A549 (cell line): ENCODE results near the gene ZIC1. TPM values are rescaled to one million over a fixed set of nuclear protein-coding genes. Genes with fewer than 3 reads are reported as not detected.

Experiments
- ATAC-seq, 2 experiments: fragments of 200-7000 bp in 1 of 2; fragments of >200 bp in 1 of 2; cut with Nextera tagmentation in 1 of 2; cut with Tn5 transposase in 1 of 2; 3 replicates each; pipeline versions ENCODE4 v1.8.0 to v1.9.1; 2018 to 2020; ENCODE audit warnings: mild to moderate bottlenecking in 1 of 2, moderate library complexity in 1 of 2
- CTCF ChIA-PET: fragments of 300-600 bp; sonication (Branson Sonifier 250); formaldehyde crosslinking; extraction: SDS; loops from one replicate; lab custom pipeline; 2021; ENCODE audit warnings: antibody characterized with exemption, inconsistent platforms; lab: Yijun Ruan, JAX
- POLR2A ChIA-PET: fragments of 350-600 bp; formaldehyde crosslinking; extraction: SDS; loops from one replicate; lab custom pipeline; 2021; ENCODE audit warnings: antibody characterized with exemption, inconsistent platforms; lab: Yijun Ruan, JAX
- DNase-seq, 2 experiments: peaks; one replicate each; pipeline versions ENCODE4 v3.0.0 to v3.0.0-alpha.2; 2011 to 2016; ENCODE audit warnings: low read depth in 1 of 2, low spot score in 1 of 2
- FAIRE-seq: peaks from 2 replicates; lab custom pipeline; 2011; peaks lifted over from hg19 to GRCh38; lab: Jason Lieb, UNC
- H3K27ac ChIP-seq, 2 experiments: fragments of >200 bp; sonication (Bioruptor Twin); formaldehyde crosslinking; 3 replicates each; pipeline ENCODE4 v1.5.1; 2016 to 2017
- H3K4me1 ChIP-seq: fragments of >200 bp; sonication (Bioruptor Twin); formaldehyde crosslinking; 3 replicates; pipeline ENCODE4 v1.6.1; 2016
- H3K4me2 ChIP-seq: fragments of >200 bp; sonication (Bioruptor Twin); formaldehyde crosslinking; 3 replicates; pipeline ENCODE4 v1.6.1; 2016
- H3K4me3 ChIP-seq: fragments of >200 bp; sonication (Bioruptor Twin); formaldehyde crosslinking; 3 replicates; pipeline ENCODE4 v1.5.1; 2016
- H3K9me3 ChIP-seq: fragments of >200 bp; sonication (Bioruptor Twin); formaldehyde crosslinking; 3 replicates; pipeline ENCODE4 v1.6.1; 2016
- BHLHE40 ChIP-seq: IDR thresholded peaks from 2 replicates; pipeline ENCODE4 v1.6.1; 2012; ENCODE audit warnings: low read depth, low read length, inconsistent platforms
- CBX2 ChIP-seq: fragments of 200-600 bp; sonication (generic); IDR thresholded peaks from 2 replicates; pipeline ENCODE4 v1.6.1; 2016; ENCODE audit warnings: low read depth, mild to moderate bottlenecking, borderline replicate concordance
- CEBPB ChIP-seq, 2 experiments: fragments of >200 bp in 1 of 2; sonication (Bioruptor Twin) in 1 of 2; formaldehyde crosslinking in 1 of 2; IDR thresholded peaks; 2 replicates each; pipeline ENCODE4 v1.6.1; 2012 to 2016
- CHD4 ChIP-seq: fragments of 200-600 bp; sonication (generic); IDR thresholded peaks from 2 replicates; pipeline ENCODE4 v1.6.1; 2016; ENCODE audit warnings: antibody characterized with exemption, mild to moderate bottlenecking, borderline replicate concordance
- EHMT2 ChIP-seq: fragments of 200-600 bp; sonication (generic); IDR thresholded peaks from 2 replicates; pipeline ENCODE4 v1.6.1; 2016; ENCODE audit warnings: antibody characterized with exemption, low read depth, mild to moderate bottlenecking, moderate library complexity
- ESRRA ChIP-seq: fragments of 150-350 bp; IDR thresholded peaks from 2 replicates; pipeline ENCODE4 v1.6.1; 2014; ENCODE audit warnings: mild to moderate bottlenecking, low read length, borderline replicate concordance
- FOSB ChIP-seq: fragments of 250-450 bp; sonication (Bioruptor Pico); IDR thresholded peaks from 2 replicates; pipeline ENCODE4 v1.5.0; 2020; ENCODE audit warnings: mild to moderate bottlenecking, moderate library complexity
- FOXS1 ChIP-seq: fragments of 250-450 bp; sonication (Bioruptor Pico); IDR thresholded peaks from 2 replicates; pipeline ENCODE4 v1.5.0; 2020; ENCODE audit warnings: mild to moderate bottlenecking, moderate library complexity
- HEYL ChIP-seq: fragments of 250-450 bp; sonication (Bioruptor Pico); IDR thresholded peaks from 2 replicates; pipeline ENCODE4 v1.8.0; 2021; ENCODE audit warnings: mild to moderate bottlenecking, moderate library complexity
- JUNB ChIP-seq: fragments of >200 bp; sonication (Bioruptor Twin); formaldehyde crosslinking; IDR thresholded peaks from 2 replicates; pipeline ENCODE4 v1.6.1; 2016
- MAZ ChIP-seq: fragments of 150-350 bp; IDR thresholded peaks from 2 replicates; pipeline ENCODE4 v1.6.1; 2014; ENCODE audit warnings: antibody characterized with exemption, low read depth, low read length, borderline replicate concordance
- PHF8 ChIP-seq: fragments of 200-600 bp; sonication (generic); IDR thresholded peaks from 2 replicates; pipeline ENCODE4 v1.6.1; 2016; ENCODE audit warnings: low read depth, mild to moderate bottlenecking, antibody characterized with exemption, moderate library complexity, borderline replicate concordance
- POLR2AphosphoS2 ChIP-seq: conservative IDR thresholded peaks from 2 replicates; pipeline ENCODE4 v1.6.1; 2012; ENCODE audit warnings: low read length, improper control_type of control experiment, inconsistent platforms
- RAD21 ChIP-seq, 2 experiments: fragments of >200 bp in 1 of 2; sonication (Bioruptor Twin) in 1 of 2; formaldehyde crosslinking in 1 of 2; IDR thresholded peaks in 1 of 2; conservative IDR thresholded peaks in 1 of 2; 2 replicates in 1 of 2; 3 replicates in 1 of 2; pipeline ENCODE4 v1.6.1; 2012 to 2018; ENCODE audit warnings: inconsistent platforms in 1 of 2
- RARB ChIP-seq: fragments of 250-450 bp; sonication (Bioruptor Pico); IDR thresholded peaks from 2 replicates; pipeline ENCODE4 v1.8.0; 2021; ENCODE audit warnings: mild to moderate bottlenecking, moderate library complexity
- RCOR1 ChIP-seq: fragments of 150-350 bp; IDR thresholded peaks from 2 replicates; pipeline ENCODE4 v1.6.1; 2014; ENCODE audit warnings: antibody characterized with exemption, low read length, low read depth
- RNF2 ChIP-seq: fragments of 200-600 bp; sonication (generic); IDR thresholded peaks from 2 replicates; pipeline ENCODE4 v1.6.1; 2016; ENCODE audit warnings: low read depth, mild to moderate bottlenecking, antibody characterized with exemption, moderate library complexity, borderline replicate concordance
- WGBS: methylation state at CpG from one replicate; pipeline ENCODE4 v1.1.6; 2017; ENCODE audit errors: missing lambda C conversion rate; 5-methylcytosine and 5-hydroxymethylcytosine counted together
- polyA plus RNA-seq, 4 experiments: library from polyadenylated mRNA; depleted of rRNA in 3 of 4; stranded (reverse); fragments of >200 nt; fragmentation: RNase III in 1 of 4; extraction: RNeasy Plus Mini Kit Qiagen cat#74134 plus additional on column Dnase treatment in 1 of 4; gene quantifications; 2 replicates in 3 of 4; 3 replicates in 1 of 4; pipeline ENCODE4 v1.2.3, GENCODE V29; 2011 to 2017
- TF ChIP-seq, protein P1 (sequence below): fragments of >200 bp; sonication (Bioruptor Twin); formaldehyde crosslinking; IDR thresholded peaks from 2 replicates; pipeline ENCODE4 v1.6.1; 2016
- TF ChIP-seq, protein P2 (sequence below): IDR thresholded peaks from 2 replicates; pipeline ENCODE4 v1.6.1; 2012
- TF ChIP-seq, protein P3 (sequence below): IDR thresholded peaks from 2 replicates; pipeline ENCODE4 v1.6.1; 2012
- TF ChIP-seq, protein P4 (sequence below): fragments of 200-600 bp; sonication (generic); IDR thresholded peaks from 2 replicates; pipeline ENCODE4 v1.6.1; 2016; ENCODE audit warnings: antibody characterized with exemption, mild to moderate bottlenecking, moderate library complexity
- TF ChIP-seq, protein P5 (sequence below): fragments of >200 bp; sonication (Bioruptor Twin); formaldehyde crosslinking; IDR thresholded peaks from 3 replicates; pipeline ENCODE4 v1.5.1; 2016

The ZIC1 gene
- polyA plus RNA-seq, 2 of the 4 experiments (the other 2 are of a cell fraction) = 0.01 TPM; not detected in 1

DNA sequence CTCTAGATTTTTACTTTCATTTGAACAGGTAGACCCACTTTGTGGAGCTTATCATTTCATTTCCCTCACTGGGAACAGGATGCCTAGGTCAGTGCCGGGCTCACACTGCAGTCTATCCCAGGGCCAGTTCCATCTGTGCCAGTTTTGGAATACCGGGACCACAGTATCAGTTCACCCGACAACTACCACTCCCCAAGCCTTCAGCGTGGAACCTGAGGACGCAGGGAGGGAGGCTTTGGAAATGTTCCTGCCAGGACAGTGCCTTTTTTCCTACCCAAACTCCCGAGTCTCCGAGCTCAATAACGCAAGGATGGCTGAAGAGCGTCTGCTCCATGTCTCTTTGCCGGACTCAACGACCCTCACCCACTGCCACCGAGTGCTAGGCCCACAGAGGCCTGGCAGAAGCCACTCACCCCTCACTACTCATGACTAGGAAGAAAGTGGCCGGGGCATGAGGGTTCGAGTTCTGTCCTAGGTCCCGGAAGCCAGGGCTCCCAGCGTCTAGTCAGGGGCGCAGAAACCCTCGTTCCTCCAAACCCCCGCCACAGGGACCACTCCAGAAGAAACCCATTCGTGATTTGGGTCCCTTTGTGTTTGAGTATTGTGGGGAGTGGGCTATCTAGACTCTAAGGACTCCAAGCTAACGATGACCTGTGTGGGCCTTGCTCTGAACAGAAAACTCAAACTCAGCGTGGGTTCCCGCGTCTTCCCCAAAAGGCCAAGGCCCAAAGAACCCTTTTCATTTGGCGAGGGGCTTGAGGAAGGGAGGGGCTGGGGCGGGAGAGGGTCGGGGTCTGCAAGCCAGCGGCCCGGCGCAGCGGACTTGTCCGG, 11.4 kb downstream of the ZIC1 start:
- Histone ChIP-seq H3K27ac (no peak overlapping the region), H3K4me3 (no peak overlapping the region), H3K4me1 (no peaks in the 10 kb centered on the region), H3K4me2 (no peak overlapping the region), H3K9me3 (no peaks in the 10 kb centered on the region)
- ChIA-PET POLR2A (no interaction called here), CTCF (no interaction called here)
- no peak for ATAC-seq
- no peak for DNase-seq
- no peak for FAIRE-seq
- WGBS = 60% methylated on average over 21 of the region's 32 CpGs
- no peak for TF ChIP-seq EHMT2
- TF ChIP-seq FOSB (CRISPR knock-in tag) = no peak
- TF ChIP-seq, protein P1, sequence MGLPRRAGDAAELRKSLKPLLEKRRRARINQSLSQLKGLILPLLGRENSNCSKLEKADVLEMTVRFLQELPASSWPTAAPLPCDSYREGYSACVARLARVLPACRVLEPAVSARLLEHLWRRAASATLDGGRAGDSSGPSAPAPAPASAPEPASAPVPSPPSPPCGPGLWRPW = no peak
- no peak for TF ChIP-seq ESRRA
- TF ChIP-seq, all 56 proteins: peak for 0

DNA sequence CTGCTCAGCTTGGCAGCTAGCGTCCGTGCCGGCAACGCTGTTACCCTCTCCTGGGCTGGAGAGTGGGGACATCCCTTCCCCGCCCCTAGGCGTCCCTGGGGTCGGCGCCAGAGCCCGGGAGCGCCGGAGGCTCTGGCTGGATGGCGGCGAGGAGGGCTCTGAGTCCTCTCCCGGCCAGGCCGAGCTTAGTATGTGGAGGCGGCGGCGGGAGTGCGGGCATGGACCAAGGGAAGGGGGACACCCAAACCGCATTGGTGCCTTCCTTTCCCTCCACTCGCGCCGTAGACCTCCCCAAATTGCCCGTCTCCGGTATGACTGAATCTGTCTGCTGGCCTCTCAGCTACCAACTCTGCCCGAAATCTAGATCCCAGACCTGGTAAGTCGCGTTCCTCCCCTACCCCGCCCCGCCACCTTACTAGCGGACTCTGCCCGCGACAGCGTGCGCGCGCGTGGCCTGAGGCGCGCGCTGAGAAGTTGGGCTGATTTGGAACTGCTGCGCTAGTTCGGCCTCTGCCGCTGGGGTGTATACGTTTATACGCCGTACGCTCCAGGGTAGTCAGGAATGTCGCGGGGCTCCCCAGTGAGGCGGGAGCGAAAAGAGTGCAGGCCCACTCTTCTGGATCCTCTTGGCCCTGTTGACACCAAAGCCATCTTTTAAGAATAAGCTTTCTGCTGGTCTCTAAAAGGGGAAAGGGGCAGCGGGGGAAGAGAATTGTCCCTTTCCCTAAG, 12.2 kb downstream of the ZIC1 start:
- Histone ChIP-seq H3K27ac (no peak overlapping the region), H3K4me2 (no peak overlapping the region), H3K9me3 (no peaks in the 10 kb centered on the region), H3K4me1 (no peaks in the 10 kb centered on the region), H3K4me3 (no peak overlapping the region)
- FAIRE-seq = no peak
- ATAC-seq = no peak
- no peak for TF ChIP-seq CBX2
- TF ChIP-seq, protein P2, sequence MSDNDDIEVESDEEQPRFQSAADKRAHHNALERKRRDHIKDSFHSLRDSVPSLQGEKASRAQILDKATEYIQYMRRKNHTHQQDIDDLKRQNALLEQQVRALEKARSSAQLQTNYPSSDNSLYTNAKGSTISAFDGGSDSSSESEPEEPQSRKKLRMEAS = no peak
- no peak for TF ChIP-seq RARB (CRISPR knock-in tag)
- TF ChIP-seq, protein P3, sequence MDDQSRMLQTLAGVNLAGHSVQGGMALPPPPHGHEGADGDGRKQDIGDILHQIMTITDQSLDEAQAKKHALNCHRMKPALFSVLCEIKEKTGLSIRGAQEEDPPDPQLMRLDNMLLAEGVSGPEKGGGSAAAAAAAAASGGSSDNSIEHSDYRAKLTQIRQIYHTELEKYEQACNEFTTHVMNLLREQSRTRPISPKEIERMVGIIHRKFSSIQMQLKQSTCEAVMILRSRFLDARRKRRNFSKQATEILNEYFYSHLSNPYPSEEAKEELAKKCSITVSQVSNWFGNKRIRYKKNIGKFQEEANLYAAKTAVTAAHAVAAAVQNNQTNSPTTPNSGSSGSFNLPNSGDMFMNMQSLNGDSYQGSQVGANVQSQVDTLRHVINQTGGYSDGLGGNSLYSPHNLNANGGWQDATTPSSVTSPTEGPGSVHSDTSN = no peak
- TF ChIP-seq, protein P1 = no peak
- TF ChIP-seq HEYL (CRISPR knock-in tag) = no peak
- TF ChIP-seq JUNB = no peak
- TF ChIP-seq, protein P4, sequence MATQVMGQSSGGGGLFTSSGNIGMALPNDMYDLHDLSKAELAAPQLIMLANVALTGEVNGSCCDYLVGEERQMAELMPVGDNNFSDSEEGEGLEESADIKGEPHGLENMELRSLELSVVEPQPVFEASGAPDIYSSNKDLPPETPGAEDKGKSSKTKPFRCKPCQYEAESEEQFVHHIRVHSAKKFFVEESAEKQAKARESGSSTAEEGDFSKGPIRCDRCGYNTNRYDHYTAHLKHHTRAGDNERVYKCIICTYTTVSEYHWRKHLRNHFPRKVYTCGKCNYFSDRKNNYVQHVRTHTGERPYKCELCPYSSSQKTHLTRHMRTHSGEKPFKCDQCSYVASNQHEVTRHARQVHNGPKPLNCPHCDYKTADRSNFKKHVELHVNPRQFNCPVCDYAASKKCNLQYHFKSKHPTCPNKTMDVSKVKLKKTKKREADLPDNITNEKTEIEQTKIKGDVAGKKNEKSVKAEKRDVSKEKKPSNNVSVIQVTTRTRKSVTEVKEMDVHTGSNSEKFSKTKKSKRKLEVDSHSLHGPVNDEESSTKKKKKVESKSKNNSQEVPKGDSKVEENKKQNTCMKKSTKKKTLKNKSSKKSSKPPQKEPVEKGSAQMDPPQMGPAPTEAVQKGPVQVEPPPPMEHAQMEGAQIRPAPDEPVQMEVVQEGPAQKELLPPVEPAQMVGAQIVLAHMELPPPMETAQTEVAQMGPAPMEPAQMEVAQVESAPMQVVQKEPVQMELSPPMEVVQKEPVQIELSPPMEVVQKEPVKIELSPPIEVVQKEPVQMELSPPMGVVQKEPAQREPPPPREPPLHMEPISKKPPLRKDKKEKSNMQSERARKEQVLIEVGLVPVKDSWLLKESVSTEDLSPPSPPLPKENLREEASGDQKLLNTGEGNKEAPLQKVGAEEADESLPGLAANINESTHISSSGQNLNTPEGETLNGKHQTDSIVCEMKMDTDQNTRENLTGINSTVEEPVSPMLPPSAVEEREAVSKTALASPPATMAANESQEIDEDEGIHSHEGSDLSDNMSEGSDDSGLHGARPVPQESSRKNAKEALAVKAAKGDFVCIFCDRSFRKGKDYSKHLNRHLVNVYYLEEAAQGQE = no peak
- TF ChIP-seq FOXS1 = no peak
- TF ChIP-seq MAZ = no peak
- TF ChIP-seq CEBPB (IDR thresholded peaks at IDR 0.05) = no peak
- no peak for TF ChIP-seq PHF8
- TF ChIP-seq RNF2 = no peak
- no peak for TF ChIP-seq CHD4
- TF ChIP-seq, protein P5, sequence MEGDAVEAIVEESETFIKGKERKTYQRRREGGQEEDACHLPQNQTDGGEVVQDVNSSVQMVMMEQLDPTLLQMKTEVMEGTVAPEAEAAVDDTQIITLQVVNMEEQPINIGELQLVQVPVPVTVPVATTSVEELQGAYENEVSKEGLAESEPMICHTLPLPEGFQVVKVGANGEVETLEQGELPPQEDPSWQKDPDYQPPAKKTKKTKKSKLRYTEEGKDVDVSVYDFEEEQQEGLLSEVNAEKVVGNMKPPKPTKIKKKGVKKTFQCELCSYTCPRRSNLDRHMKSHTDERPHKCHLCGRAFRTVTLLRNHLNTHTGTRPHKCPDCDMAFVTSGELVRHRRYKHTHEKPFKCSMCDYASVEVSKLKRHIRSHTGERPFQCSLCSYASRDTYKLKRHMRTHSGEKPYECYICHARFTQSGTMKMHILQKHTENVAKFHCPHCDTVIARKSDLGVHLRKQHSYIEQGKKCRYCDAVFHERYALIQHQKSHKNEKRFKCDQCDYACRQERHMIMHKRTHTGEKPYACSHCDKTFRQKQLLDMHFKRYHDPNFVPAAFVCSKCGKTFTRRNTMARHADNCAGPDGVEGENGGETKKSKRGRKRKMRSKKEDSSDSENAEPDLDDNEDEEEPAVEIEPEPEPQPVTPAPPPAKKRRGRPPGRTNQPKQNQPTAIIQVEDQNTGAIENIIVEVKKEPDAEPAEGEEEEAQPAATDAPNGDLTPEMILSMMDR = no peak
- no peak for TF ChIP-seq BHLHE40
- no peak for TF ChIP-seq RCOR1
- TF ChIP-seq RAD21 (conservative IDR thresholded peaks at IDR 0.05 in 1 of 2, IDR thresholded peaks at IDR 0.05 in 1 of 2) = no peak
- no peak for TF ChIP-seq POLR2AphosphoS2
- no peak for DNase-seq
- WGBS = 90% methylated on average over 49 of the region's 53 CpGs
- CTCF ChIA-PET = no interaction called here
- POLR2A ChIA-PET = no interaction called here
